K562 (cell line): ENCODE data around the gene RNF150. TPM values are rescaled to one million over a fixed set of nuclear protein-coding genes. Genes with fewer than 3 reads are reported as not detected.

Source experiments
- ATAC-seq: fragments of 200-7000 bp; cut with Tn5 transposase; 3 replicates; pipeline ENCODE4 v1.9.1; 2020; ENCODE audit warnings: moderate library complexity
- BruUV-seq: library from RNA; stranded (reverse); fragments of 400-500 nt; replicated peaks from 2 replicates; lab custom pipeline; 2021; lab: Mats Ljungman, UMichigan
- CTCF ChIA-PET: fragments of 300-600 bp; formaldehyde crosslinking; extraction: SDS; loops from one replicate; lab custom pipeline; 2021; ENCODE audit warnings: low intra/inter-chr PET ratio; lab: Yijun Ruan, JAX
- POLR2A ChIA-PET: fragments of 300-600, 350-650 bp; sonication (Branson Sonifier 250); formaldehyde crosslinking; extraction: SDS; loops from one replicate; lab custom pipeline; 2021; ENCODE audit warnings: antibody characterized with exemption, inconsistent platforms; lab: Yijun Ruan, JAX
- DNase-seq, 4 experiments: peaks; one replicate each; pipeline versions ENCODE4 v3.0.0 to v3.0.0-alpha.2; 2011 to 2018; ENCODE audit warnings: low spot score in 3 of 4, mixed read lengths in 3 of 4; ENCODE audit errors: extremely low read depth in 1 of 4
- FAIRE-seq: peaks from 2 replicates; lab custom pipeline; 2011; peaks lifted over from hg19 to GRCh38; lab: Jason Lieb, UNC
- H2AFZ ChIP-seq: 2 replicates; pipeline ENCODE4 v1.6.0; 2011; ENCODE audit warnings: low read depth, low read length, control low read depth, inconsistent platforms
- H3K27ac ChIP-seq: fragments of 200-600 bp; 3 replicates; pipeline ENCODE4 v1.8.0; 2011; ENCODE audit warnings: low read depth, mild to moderate bottlenecking, control low read depth, inconsistent platforms, low read length, moderate library complexity, mixed read lengths; ENCODE audit errors: extremely low read depth
- H3K27me3 ChIP-seq, 2 experiments: fragments of 300-600 bp in 1 of 2; 2 replicates in 1 of 2; 3 replicates in 1 of 2; pipeline versions ENCODE4 v1.6.0 to v1.8.0; 2011; ENCODE audit warnings: inconsistent platforms in 2 of 2, low read length in 2 of 2, mild to moderate bottlenecking in 1 of 2, mixed read lengths in 1 of 2, moderate library complexity in 1 of 2; ENCODE audit not compliant: control insufficient read depth in 2 of 2, insufficient read depth in 2 of 2
- H3K36me3 ChIP-seq: fragments of 300-600 bp; 3 replicates; pipeline ENCODE4 v1.8.0; 2011; ENCODE audit warnings: mild to moderate bottlenecking, low read length, inconsistent platforms; ENCODE audit not compliant: control insufficient read depth, insufficient read depth
- H3K4me1 ChIP-seq, 2 experiments: fragments of 200-600 bp in 1 of 2; replicated peaks in 1 of 2; 2 replicates in 1 of 2; 3 replicates in 1 of 2; pipeline versions ENCODE4 v1.5.1 to v1.8.0; 2011; ENCODE audit warnings: inconsistent platforms in 2 of 2, low read length in 2 of 2, mild to moderate bottlenecking in 1 of 2, mixed read lengths in 1 of 2, moderate library complexity in 1 of 2; ENCODE audit not compliant: control insufficient read depth in 2 of 2, insufficient read depth in 2 of 2
- H3K4me2 ChIP-seq: 2 replicates; pipeline ENCODE4 v1.6.1; 2011; ENCODE audit warnings: low read length, control low read depth, inconsistent platforms, mixed read lengths; ENCODE audit not compliant: insufficient read depth
- H3K4me3 ChIP-seq: fragments of 200-600 bp; sonication (generic), shearing (Covaris generic); 2 replicates; pipeline ENCODE4 v1.5.1; 2016; ENCODE audit warnings: control low read depth, inconsistent platforms
- H3K79me2 ChIP-seq: fragments of 200-600 bp; 3 replicates; pipeline ENCODE4 v1.8.0; 2011; ENCODE audit warnings: low read length, inconsistent platforms; ENCODE audit not compliant: control insufficient read depth, insufficient read depth
- H3K9ac ChIP-seq, 2 experiments: 2 replicates each; pipeline versions ENCODE4 v1.6.0 to v1.6.1; 2011; ENCODE audit warnings: low read depth in 2 of 2, low read length in 2 of 2, control low read depth in 1 of 2, inconsistent platforms in 1 of 2, mild to moderate bottlenecking in 1 of 2, mixed read lengths in 1 of 2; ENCODE audit not compliant: insufficient read depth in 1 of 2
- H3K9me1 ChIP-seq: one replicate; pipeline ENCODE4 v1.6.0; 2011; ENCODE audit warnings: inconsistent platforms, mild to moderate bottlenecking, low read length, moderate library complexity; ENCODE audit not compliant: control insufficient read depth, insufficient read depth
- H3K9me3 ChIP-seq: replicated peaks from 2 replicates; pipeline ENCODE4 v1.5.1; 2011; ENCODE audit warnings: low read depth, low read length, inconsistent platforms; ENCODE audit not compliant: control insufficient read depth, insufficient read depth
- H4K20me1 ChIP-seq: replicated peaks from 2 replicates; pipeline ENCODE4 v1.6.1; 2011; ENCODE audit warnings: low read length, inconsistent platforms, mixed read lengths; ENCODE audit not compliant: control insufficient read depth, insufficient read depth
- CBX2 ChIP-seq: fragments of 200-600 bp; sonication (generic); IDR thresholded peaks from one replicate; pipeline ENCODE4 v1.6.1; 2012; ENCODE audit warnings: mild to moderate bottlenecking, low read length, inconsistent platforms; ENCODE audit not compliant: insufficient read depth, poor library complexity, severe bottlenecking
- MED1 ChIP-seq: sonication (generic); formaldehyde crosslinking; IDR thresholded peaks from 2 replicates; pipeline ENCODE4 v1.8.1; 2023; ENCODE audit warnings: missing genetic modification reagents, borderline replicate concordance
- MLLT1 ChIP-seq, 2 experiments: fragments of 450-650 bp; IDR thresholded peaks; 2 replicates each; pipeline ENCODE4 v1.6.1; 2016
- NKRF ChIP-seq: fragments of 450-650 bp; IDR thresholded peaks from 2 replicates; pipeline ENCODE4 v1.6.1; 2016; ENCODE audit warnings: borderline replicate concordance
- RERE ChIP-seq: sonication (generic); formaldehyde crosslinking; IDR thresholded peaks from 2 replicates; pipeline ENCODE4 v1.8.0; 2023; ENCODE audit warnings: missing genetic modification reagents, mild to moderate bottlenecking, borderline replicate concordance
- RUNX1 ChIP-seq: sonication (generic); IDR thresholded peaks from 2 replicates; pipeline ENCODE4 v1.6.1; 2016; ENCODE audit warnings: antibody characterized with exemption, low read depth
- ZZZ3 ChIP-seq: fragments of 450-650 bp; IDR thresholded peaks from 2 replicates; pipeline ENCODE4 v1.6.1; 2016; ENCODE audit warnings: antibody characterized with exemption, mild to moderate bottlenecking, moderate library complexity
- WGBS: fragments of 100-300 bp; shearing (Covaris generic); methylation state at CpG from one replicate; pipeline ENCODE4 v1.1.6; 2016; ENCODE audit warnings: low coverage, mixed read lengths; ENCODE audit not compliant: insufficient coverage; ENCODE audit errors: missing lambda C conversion rate; 5-methylcytosine and 5-hydroxymethylcytosine counted together
- in situ Hi-C: fragments of 300-500 bp; cut with MboI; formaldehyde crosslinking; loops from 4 replicates; pipeline ENCODE4 v1.15.0; 2018; ENCODE audit warnings: inconsistent platforms, mixed read lengths
- intact Hi-C: fragments of 100-400 bp; cut with micrococcal nuclease; formaldehyde crosslinking; loops from 2 replicates; pipeline ENCODE4 v1.14.2; 2022
- polyA plus RNA-seq, 8 experiments: library from polyadenylated mRNA; depleted of rRNA in 4 of 8; stranded (reverse) in 5 of 8; unstranded in 3 of 8; fragments of >200 nt; fragmentation: Nextera tagmentation in 2 of 8; fragmentation: Illumina TruSeq in 1 of 8; extraction: Ambion mirVana in 2 of 8; extraction: Trizol in 1 of 8; gene quantifications; 2 replicates each; pipeline versions ENCODE4 v1.2.1 to v1.2.3, GENCODE V29; 2011 to 2014; ENCODE audit warnings: inconsistent platforms in 1 of 8, missing spikeins in 1 of 8
- total RNA-seq, 7 experiments: library from RNA; depleted of rRNA in 6 of 7; stranded (reverse); fragments of >200 nt in 6 of 7; fragmentation: Illumina TruSeq in 2 of 7; extraction: Trizol in 2 of 7; gene quantifications; 2 replicates each; pipeline versions ENCODE4 v1.2.1 to v1.2.3, GENCODE V29; 2011 to 2021; ENCODE audit warnings: low replicate concordance in 1 of 7

The RNF150 gene
- total and polyA plus RNA-seq, 9 of the 15 experiments (the other 6 are each of a cell fraction or from before 2014, with no cell fraction given): 0.09 TPM; not detected in 8

- Histone ChIP-seq H3K27ac (no peak overlapping the region), H2AFZ (no peak overlapping the region), H3K9me3 (no peaks in the 10 kb centered on the region), H3K36me3 (no peaks in the 10 kb centered on the region), H3K79me2 (no peaks in the 10 kb centered on the region), H3K4me2 (no peak overlapping the region), H3K9ac (no peak overlapping the region), H4K20me1 (no peaks in the 10 kb centered on the region), H3K4me1 (no peaks in the 10 kb centered on the region), H3K9me1 (no peaks in the 10 kb centered on the region), H3K4me3 (no peak overlapping the region), H3K27me3 (no peaks in the 10 kb centered on the region; a peak in 1 of 5 replicates)
- TF ChIP-seq RERE (CRISPR knock-in tag) (no peak), NKRF (no peak), MLLT1 (IDR thresholded peaks at IDR 0.05) (no peak), ZZZ3 (no peak), MED1 (CRISPR knock-in tag) (no peak), CBX2 (no peak), RUNX1 (no peak)
- ChIA-PET CTCF (no interaction called here), POLR2A (no interaction called here)
- no peak for DNase-seq
- ATAC-seq: no peak
- intact Hi-C loops (no loop called here), in situ Hi-C loops (no loop called here)
- no peak for FAIRE-seq
- no TSS peak for BruUV-seq
- WGBS: 0% methylated on average over 2 of the region's 2 CpGs
These were observed 192.7 kb downstream of the RNF150 start for GRCh38 chr4:140940589-140940988.
